Iris pigment epithelial cell (primary cell): ENCODE data around the gene CFH.
"Not testable (repeated sequence)": the region's sequence is repeated elsewhere in the genome, so short reads cannot be mapped to it uniquely, and the experiment has no call there.

Experiments
- DNase-seq: peaks from one replicate; pipeline ENCODE4 v3.0.0-alpha.2; 2011; ENCODE audit warnings: low read depth

CFH gene

DNA sequence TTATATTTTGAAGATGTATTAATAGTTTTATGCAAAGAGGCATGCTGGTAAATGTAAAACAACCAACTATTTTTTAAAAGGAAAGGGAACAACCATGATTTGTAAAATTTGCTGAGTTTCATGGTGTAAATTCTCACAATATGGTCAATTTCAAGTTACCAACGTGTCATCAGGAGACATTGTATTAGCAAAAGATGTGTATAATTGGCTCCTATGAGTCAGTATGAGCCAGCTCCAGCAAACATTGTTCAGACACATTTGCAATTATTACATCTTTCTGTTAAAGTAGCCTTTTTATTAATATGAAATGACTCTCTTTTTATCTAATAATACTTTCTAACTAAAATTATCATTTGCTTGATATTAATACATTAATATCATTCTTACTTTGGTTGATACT, 15.3 kb downstream of the CFH start:
- no peak for DNase-seq

DNA sequence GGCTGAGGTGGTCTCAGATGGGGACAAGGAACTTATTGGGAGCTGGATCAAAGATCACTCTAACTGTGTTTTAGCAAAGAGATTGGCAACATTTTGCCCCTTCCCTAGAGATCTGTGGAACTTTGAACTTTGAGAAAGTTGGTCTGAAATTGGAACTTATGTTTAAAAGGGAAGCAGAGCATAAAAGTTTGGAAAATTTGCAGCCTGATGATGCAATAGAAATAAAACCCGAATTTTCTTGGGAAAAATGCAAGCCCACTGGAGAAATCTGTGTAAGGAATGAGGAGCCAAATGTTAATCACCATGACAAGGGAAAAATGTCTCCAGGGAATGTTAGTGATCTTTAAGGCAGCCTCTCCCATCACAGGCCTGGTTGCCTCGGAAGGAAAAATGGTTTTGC, 17.2 kb downstream of the CFH start:
- no peak for DNase-seq

DNA sequence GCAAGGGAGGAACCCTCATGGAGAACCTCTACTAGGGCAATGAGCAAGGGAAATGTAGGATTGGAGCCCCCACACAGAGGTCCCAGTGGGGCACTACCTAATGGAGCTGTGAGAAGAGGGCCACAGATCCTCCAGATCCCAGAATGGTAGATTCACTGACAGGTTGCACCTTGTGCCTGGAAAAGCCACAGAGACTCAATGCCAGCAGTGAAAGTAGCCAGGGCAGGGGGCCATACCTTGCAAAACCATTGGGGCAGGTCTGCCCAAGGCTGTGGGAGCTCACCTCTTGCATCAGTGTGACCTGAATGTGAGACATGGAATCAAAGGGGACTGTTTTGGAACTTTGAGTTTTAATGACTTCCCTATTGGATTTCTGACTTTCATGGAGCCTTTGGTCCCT, 17.9 kb downstream of the CFH start:
- no peak for DNase-seq

DNA sequence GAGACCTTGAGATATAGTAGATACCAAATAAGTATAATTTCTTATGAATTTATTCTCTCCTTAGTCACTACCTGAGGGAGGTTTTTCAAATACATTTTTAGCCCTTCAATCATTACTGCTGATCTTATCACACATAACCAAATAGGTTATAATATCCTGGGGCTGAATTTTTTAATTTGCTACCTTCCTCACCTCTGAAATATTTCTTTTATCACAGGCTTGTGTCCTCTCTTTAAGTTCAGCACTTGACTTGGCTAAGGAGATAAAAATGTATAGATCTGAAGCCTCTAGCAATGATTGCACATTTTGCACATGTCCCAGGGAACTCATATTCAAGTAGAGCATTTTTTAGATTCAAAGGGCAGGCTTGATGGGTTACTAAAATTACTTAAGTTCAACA, 23.1 kb downstream of the CFH start:
- no peak for DNase-seq

- DNase-seq: peak; percentile 54
These were observed 26.1 kb downstream of the CFH start for GRCh38 chr1:196677781-196678509.

DNA sequence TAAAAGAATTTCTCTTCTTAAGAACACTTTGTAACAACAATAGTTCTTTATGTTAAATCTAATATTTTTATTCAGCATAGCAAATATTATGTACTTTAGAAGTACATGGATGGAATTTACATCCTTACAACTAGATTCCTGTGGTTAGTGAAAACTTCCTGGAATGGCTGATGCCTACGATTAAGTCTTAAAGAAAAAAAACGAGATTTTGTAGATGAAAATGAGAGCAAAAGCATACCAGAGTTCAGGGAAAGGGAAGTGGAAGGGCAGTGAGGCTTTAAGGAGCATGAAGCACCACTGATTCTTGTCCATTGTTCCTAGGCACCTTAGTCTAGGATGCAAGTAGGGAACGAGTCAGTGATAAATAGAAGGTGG, 26.7 kb downstream of the CFH start:
- DNase-seq: peak; percentile 91

DNA sequence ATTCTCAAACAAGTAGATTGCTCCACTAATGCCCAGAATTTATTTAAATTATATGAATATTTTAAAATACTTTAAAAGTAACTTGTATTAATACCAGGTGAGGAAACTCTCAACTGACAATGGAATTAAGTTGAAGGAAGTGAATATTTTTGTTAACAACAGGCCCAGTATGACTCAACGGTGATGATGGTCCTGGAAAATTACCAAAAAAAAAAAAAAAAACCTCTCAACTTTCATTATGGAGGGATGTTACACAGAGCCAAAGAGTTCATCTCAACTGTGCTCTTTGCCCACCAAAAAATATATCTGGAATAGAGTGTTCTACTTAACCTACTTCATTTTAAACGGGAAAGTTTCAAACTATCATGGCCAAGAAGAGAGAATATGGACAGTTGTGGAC, 28.3 kb downstream of the CFH start:
- DNase-seq: peak; percentile 71

DNA sequence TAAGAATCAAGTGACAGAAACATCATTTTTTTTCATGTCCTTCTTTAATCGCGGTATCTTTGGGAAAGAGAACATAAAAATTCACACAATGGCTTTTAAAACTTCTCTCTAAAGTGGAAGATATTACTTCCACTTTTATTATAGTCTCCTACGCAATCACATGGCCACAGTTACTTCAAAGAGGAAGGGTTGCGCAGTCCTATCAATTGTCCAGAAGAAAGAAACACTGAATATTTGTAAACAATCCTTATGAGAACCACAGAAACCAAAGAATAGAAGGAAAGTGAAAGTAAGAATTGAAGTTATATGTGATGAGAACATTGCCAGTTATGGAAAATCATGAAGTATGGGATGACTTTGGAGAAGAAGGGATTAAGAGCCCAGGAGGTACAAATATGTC, 32.6 kb downstream of the CFH start:
- DNase-seq: peak; percentile 27

GRCh38 chr1:196685506-196685905, 33.7 kb downstream of the CFH start:
- peak; percentile 69 for DNase-seq

GRCh38 chr1:196689001-196689400, 37.2 kb downstream of the CFH start:
- no peak for DNase-seq

DNA sequence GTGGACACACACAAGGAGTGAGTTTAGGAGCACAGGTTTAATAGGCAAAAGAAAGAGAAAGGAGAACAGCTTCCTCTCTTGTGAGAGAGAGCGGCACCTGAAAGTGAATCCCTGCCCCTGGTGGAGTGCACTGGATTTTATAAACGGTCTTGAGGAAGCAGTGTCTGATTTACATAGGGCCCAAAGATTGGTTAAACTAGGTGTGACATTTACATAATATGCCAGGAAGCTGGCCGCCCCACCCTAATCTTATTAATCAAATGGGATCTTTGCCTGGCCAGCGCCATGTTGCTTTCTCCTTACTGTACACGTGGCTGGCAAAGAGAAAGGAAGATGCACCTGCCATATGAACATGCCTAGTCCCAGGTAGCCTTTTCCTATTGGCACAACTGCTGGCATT, 38.7 kb downstream of the CFH start:
- no peak for DNase-seq

DNA sequence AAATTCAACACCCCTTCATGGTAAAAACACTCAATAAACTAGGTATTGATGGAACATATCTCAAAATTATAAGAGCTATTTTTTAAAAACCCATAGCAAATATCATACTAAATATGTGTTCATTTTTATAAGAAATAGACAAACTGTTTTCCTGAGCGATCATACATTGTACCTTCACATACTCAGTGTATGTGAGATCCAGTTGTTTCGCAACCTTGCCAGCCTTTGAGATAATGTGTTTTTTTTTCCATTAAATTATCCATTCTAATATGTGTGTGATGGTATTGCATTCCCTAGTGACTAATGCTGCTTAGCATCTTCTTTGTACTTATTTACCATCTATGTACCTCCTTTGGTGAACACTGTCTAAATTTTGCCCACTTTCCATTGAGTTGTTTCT, 47.1 kb downstream of the CFH start:
- peak; percentile 31 for DNase-seq

DNA sequence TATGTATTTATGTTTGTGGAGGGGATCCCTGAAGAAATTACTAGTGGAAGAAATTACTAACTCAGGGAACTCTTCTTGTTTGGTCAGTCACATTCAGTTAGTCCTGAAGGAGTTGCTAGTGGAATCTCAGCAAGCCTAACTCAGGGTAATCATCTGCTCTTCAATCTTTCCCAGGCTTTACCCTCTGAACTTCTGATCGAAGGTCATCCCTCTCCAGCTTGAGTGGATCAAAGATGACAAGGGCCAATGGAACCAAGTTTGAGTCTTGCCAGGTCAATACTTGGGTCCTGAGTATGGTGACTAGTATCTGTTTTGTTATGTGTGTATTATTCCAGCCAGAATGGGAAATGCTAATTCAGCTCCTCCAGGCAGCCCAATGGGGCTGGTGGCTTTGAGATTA, 49.3 kb downstream of the CFH start:
- DNase-seq: no peak

GRCh38 chr1:196709892-196710291, 58.0 kb downstream of the CFH start:
- DNase-seq: not testable (repeated sequence)

DNA sequence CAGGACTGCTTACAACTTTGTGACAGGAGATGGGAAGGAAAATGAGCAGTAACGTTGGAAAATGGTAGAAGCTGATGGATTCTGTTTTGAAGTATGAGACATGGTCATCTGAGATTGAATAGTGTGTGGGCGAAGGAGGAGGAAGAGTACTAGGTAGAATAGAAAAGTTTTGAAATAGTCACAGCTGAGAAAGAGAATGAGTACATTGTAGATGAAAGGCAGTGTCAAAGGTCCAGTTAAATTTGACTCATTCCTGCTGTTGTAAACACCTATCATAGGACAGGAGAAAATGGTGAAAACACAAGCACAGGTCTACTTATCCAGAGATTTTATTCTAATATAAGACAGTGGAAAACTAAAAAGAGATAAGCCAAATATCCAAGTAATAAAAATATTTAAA, 66.0 kb downstream of the CFH start:
- no peak for DNase-seq

DNA sequence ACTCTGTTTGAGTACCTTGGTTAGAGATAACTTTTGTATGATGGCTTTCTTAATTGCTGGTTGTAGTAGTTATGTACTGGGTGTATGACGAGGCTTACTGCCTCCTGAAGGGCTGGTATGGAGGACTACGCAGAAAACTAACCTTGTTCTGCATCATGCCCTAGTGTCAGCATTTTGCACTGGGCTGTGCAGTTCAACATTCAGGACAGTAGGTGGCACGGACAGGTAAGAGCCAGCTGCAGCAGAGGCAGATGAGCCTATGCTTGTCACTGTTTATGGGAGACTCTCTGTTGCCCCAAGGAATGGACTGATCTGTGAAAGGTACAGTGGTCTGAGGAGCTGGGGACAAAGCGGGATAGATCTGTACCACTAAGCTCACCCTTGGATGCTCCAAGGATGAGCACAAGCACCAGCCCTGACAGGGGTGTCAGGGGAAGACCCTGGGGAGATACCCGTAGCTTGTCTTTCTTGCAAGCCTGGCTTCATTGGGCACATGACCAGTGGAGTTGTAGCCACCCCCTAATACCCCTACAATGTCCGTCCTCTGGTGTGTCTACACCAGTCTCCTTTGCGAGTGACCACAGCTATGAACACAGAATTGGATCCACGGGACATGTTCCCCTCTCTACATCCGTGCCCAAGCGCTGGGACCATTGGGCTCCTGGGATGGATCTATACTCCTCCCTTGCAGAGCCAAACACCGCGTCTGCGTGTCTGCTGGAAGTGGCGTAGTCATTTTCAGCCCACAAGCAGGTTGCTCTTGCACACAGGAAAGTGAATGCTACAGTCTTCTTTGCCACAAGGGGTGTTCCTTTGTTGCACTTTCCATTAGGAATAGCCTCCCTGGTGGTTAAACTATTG, 71.7 kb downstream of the CFH start:
- peak; percentile 67 for DNase-seq

GRCh38 chr1:196732526-196732925, 80.7 kb downstream of the CFH start:
- DNase-seq: peak; percentile 9

- peak; percentile 7 for DNase-seq
These were observed 81.5 kb downstream of the CFH start for GRCh38 chr1:196733091-196733970.

DNA sequence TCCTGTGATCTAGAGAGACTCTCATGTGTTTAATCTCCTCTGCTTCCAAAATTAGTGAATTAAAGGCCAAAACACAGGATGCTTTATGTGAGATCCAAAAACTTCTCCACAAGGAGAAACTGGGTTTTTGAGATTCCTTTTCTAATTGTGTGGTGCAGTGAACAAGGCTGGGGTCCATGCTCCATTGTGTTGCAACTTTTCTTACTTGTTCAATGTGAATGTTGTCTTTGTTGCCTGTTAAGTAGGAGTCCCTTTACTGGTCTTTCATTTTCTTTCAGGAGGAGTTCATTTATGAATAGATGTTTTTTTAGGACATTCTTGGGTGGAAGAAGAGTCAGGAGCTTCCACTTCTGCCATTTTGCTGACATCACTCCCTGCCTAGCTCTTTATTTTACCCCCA, 82.2 kb downstream of the CFH start:
- no peak for DNase-seq

DNA sequence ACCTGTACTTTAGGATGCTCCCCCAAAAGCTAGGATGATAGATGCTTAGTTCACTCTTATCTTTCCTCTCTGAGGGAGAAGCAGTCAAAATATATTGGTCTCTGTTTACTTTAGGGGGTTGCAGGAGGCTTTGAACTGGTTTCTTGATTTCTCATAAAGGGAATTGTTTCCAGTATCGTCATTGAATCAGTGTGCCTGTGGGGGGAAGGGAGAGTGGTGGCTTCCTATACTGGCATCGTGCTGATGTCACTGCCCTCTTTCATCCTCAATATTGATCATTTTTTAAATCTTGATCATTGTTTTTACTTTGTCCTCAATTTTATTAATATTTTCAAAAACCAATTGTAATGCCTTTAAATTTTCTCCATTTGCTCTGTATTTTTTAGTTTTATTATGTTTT, 82.6 kb downstream of the CFH start:
- DNase-seq: no peak

- no peak for DNase-seq
These were observed 86.9 kb downstream of the CFH start for GRCh38 chr1:196738730-196739129.

- DNase-seq: peak; percentile 54
These were observed 91.4 kb downstream of the CFH start for GRCh38 chr1:196743244-196743643.
